SK-N-SH (cell line): ENCODE results near the gene TRPM3. TPM values are rescaled to one million over a fixed set of nuclear protein-coding genes. Genes with fewer than 3 reads are reported as not detected.
A peak's percentile ranks its signal among the peaks of the same experiment; 100 is the strongest.

Source experiments
- CTCF ChIA-PET: fragments of 300-600, 350-600 bp; formaldehyde crosslinking; extraction: SDS; loops from one replicate; lab custom pipeline; 2021; lab: Yijun Ruan, JAX
- POLR2A ChIA-PET: fragments of 350-600 bp; sonication (Branson Sonifier 250); formaldehyde crosslinking; extraction: SDS; loops from one replicate; lab custom pipeline; 2020; ENCODE audit warnings: antibody characterized with exemption, inconsistent platforms; lab: Yijun Ruan, JAX
- DNase-seq: peaks from one replicate; pipeline ENCODE4 v3.0.0; 2012
- H2AFZ ChIP-seq: fragments of 200-600 bp; sonication (generic); 2 replicates; pipeline ENCODE4 v1.8.1; 2016; ENCODE audit warnings: antibody characterized with exemption, mild to moderate bottlenecking, low read depth
- H3F3A ChIP-seq: fragments of 200-600 bp; sonication (generic); replicated peaks from 2 replicates; pipeline ENCODE3; 2016; ENCODE audit warnings: antibody characterized with exemption, mild to moderate bottlenecking; ENCODE audit not compliant: insufficient read depth
- H3K27ac ChIP-seq, 2 experiments: fragments of 200-500 bp in 1 of 2; fragments of 200-600 bp in 1 of 2; sonication (Bioruptor generic) in 1 of 2; sonication (generic), shearing (Covaris generic) in 1 of 2; 2 replicates each; pipeline versions ENCODE4 v1.5.1 to v1.6.1; 2014 to 2016; ENCODE audit warnings: low read depth in 2 of 2, inconsistent platforms in 1 of 2, low read length in 1 of 2, mild to moderate bottlenecking in 1 of 2, mixed read lengths in 1 of 2
- H3K27me3 ChIP-seq: fragments of 200-600 bp; sonication (generic), shearing (Covaris generic); 2 replicates; pipeline ENCODE4 v1.6.1; 2016; ENCODE audit warnings: mixed run types; ENCODE audit not compliant: insufficient read depth
- H3K36me3 ChIP-seq, 2 experiments: fragments of 200-500 bp in 1 of 2; fragments of 200-600 bp in 1 of 2; sonication (Bioruptor generic) in 1 of 2; sonication (generic) in 1 of 2; replicated peaks in 1 of 2; 2 replicates each; pipeline versions ENCODE3 to v1.5.1; 2014 to 2016; ENCODE audit warnings: low read length in 1 of 2, mild to moderate bottlenecking in 1 of 2; ENCODE audit not compliant: insufficient read depth in 2 of 2, control insufficient read depth in 1 of 2
- H3K4me1 ChIP-seq, 2 experiments: fragments of 200-500 bp in 1 of 2; fragments of 200-600 bp in 1 of 2; sonication (Bioruptor generic) in 1 of 2; sonication (generic), shearing (Covaris generic) in 1 of 2; 2 replicates each; pipeline versions ENCODE4 v1.5.1 to v1.6.1; 2014 to 2016; ENCODE audit warnings: low read depth in 1 of 2, low read length in 1 of 2, mixed run types in 1 of 2; ENCODE audit not compliant: insufficient read depth in 2 of 2, control insufficient read depth in 1 of 2
- H3K4me2 ChIP-seq: fragments of 200-600 bp; sonication (generic), shearing (Covaris generic); 2 replicates; pipeline ENCODE4 v1.6.1; 2017; ENCODE audit warnings: mixed run types
- H3K4me3 ChIP-seq, 2 experiments: fragments of 200-500 bp in 1 of 2; fragments of 200-600 bp in 1 of 2; sonication (Bioruptor generic) in 1 of 2; sonication (generic), shearing (Covaris generic) in 1 of 2; 2 replicates each; pipeline versions ENCODE4 v1.5.1 to v1.8.1; 2014 to 2016; ENCODE audit warnings: low read depth in 2 of 2, inconsistent platforms in 1 of 2, low read length in 1 of 2, mild to moderate bottlenecking in 1 of 2, mixed read lengths in 1 of 2, moderate library complexity in 1 of 2
- H3K79me2 ChIP-seq: fragments of 200-600 bp; sonication (generic); 2 replicates; pipeline ENCODE4 v1.8.1; 2017; ENCODE audit warnings: mild to moderate bottlenecking; ENCODE audit not compliant: insufficient read depth
- H3K9ac ChIP-seq: fragments of 200-600 bp; sonication (generic); 2 replicates; pipeline ENCODE4 v1.6.1; 2017; ENCODE audit warnings: mixed run types
- H3K9me2 ChIP-seq: fragments of 200-600 bp; sonication (generic); 2 replicates; pipeline ENCODE4 v1.6.1; 2017; ENCODE audit warnings: mixed run types
- H3K9me3 ChIP-seq: fragments of 200-600 bp; sonication (generic); 2 replicates; pipeline ENCODE4 v1.6.1; 2017; ENCODE audit warnings: mixed run types, mild to moderate bottlenecking, moderate library complexity
- H4K20me1 ChIP-seq: fragments of 200-600 bp; sonication (generic); 2 replicates; pipeline ENCODE4 v1.6.1; 2017; ENCODE audit warnings: mild to moderate bottlenecking, mixed run types; ENCODE audit not compliant: insufficient read depth
- CHD2 ChIP-seq: fragments of 150-350 bp; IDR thresholded peaks from 2 replicates; pipeline ENCODE4 v1.6.1; 2018; ENCODE audit warnings: low read length; ENCODE audit not compliant: partially characterized antibody
- FOSL2 ChIP-seq: IDR thresholded peaks from 2 replicates; pipeline ENCODE4 v1.4.0; 2012; ENCODE audit warnings: low read depth, mild to moderate bottlenecking, moderate library complexity, borderline replicate concordance
- GABPA ChIP-seq: IDR thresholded peaks from 2 replicates; pipeline ENCODE4 v1.4.0; 2012; ENCODE audit warnings: low read depth, mild to moderate bottlenecking
- GATA2 ChIP-seq: sonication (generic); formaldehyde crosslinking; IDR thresholded peaks from 2 replicates; pipeline ENCODE4 v1.5.0; 2020; ENCODE audit warnings: mild to moderate bottlenecking, missing genetic modification reagents
- JUND ChIP-seq: IDR thresholded peaks from 2 replicates; pipeline ENCODE4 v1.4.0; 2012
- MAX ChIP-seq: IDR thresholded peaks from 2 replicates; pipeline ENCODE4 v1.4.0; 2012; ENCODE audit warnings: low read depth
- MEF2A ChIP-seq: IDR thresholded peaks from 2 replicates; pipeline ENCODE4 v1.4.0; 2012; ENCODE audit warnings: low read depth, borderline replicate concordance
- NFIC ChIP-seq: IDR thresholded peaks from 2 replicates; pipeline ENCODE4 v1.4.0; 2012; ENCODE audit warnings: borderline replicate concordance
- PBX3 ChIP-seq: IDR thresholded peaks from 2 replicates; pipeline ENCODE4; 2012
- RAD21 ChIP-seq: IDR thresholded peaks from 2 replicates; pipeline ENCODE4 v1.6.1; 2012; ENCODE audit warnings: mild to moderate bottlenecking, low read length
- SIN3A ChIP-seq: IDR thresholded peaks from 2 replicates; pipeline ENCODE4 v1.6.1; 2012; ENCODE audit warnings: low read depth, mild to moderate bottlenecking, low read length, moderate library complexity, borderline replicate concordance
- SMC3 ChIP-seq: IDR thresholded peaks from 2 replicates; pipeline ENCODE4 v1.6.1; 2012; ENCODE audit warnings: low read depth, low read length, improper control_type of control experiment
- TCF12 ChIP-seq: IDR thresholded peaks from 2 replicates; pipeline ENCODE4 v1.4.0; 2012
- YY1 ChIP-seq: IDR thresholded peaks from 2 replicates; pipeline ENCODE4 v1.4.0; 2012; ENCODE audit warnings: low read depth, mild to moderate bottlenecking
- ZBTB33 ChIP-seq: IDR thresholded peaks from 2 replicates; pipeline ENCODE4 v1.4.0; 2012; ENCODE audit warnings: low read depth, borderline replicate concordance
- WGBS: methylation state at CpG from one replicate; pipeline ENCODE4 v1.1.6; 2017; ENCODE audit warnings: low lambda C conversion rate; 5-methylcytosine and 5-hydroxymethylcytosine counted together
- polyA plus RNA-seq, 3 experiments: library from polyadenylated mRNA; depleted of rRNA; stranded (reverse); fragments of >200 nt; gene quantifications; 2 replicates each; pipeline ENCODE4 v1.2.3, GENCODE V29; 2012

The TRPM3 gene
- polyA plus RNA-seq, 1 of the 3 experiments (the other 2 are of a cell fraction): not detected

GRCh38 chr9:70587201-70587600, 534.2 kb downstream of the TRPM3 start:
- CTCF ChIA-PET: interaction anchor here (2.1 kb wide), 1 partner anchor 15 kb away, joined by 7 read pairs; no protein-coding TSS in a partner anchor
- Histone ChIP-seq H3K9ac (peak overlapping the region; percentile 46; the same call in 1 of the 2 replicates), H3K4me2 (peak overlapping the region; percentile 57), H3K36me3 (no peaks in the 10 kb centered on the region), H3F3A (peaks cover 19% of the 10 kb centered on the region), H3K9me2 (no peaks in the 10 kb centered on the region), H3K27ac (peak overlapping the region; percentile 76 to 97; a peak in 3 of 4 replicates), H4K20me1 (no peaks in the 10 kb centered on the region), H3K4me1 (peaks cover 10 to 38% of the 10 kb centered on the region in 2 experiments), H3K9me3 (no peaks in the 10 kb centered on the region), H3K79me2 (no peaks in the 10 kb centered on the region), H3K27me3 (no peaks in the 10 kb centered on the region), H2AFZ (peak overlapping the region; percentile 50; the same call in 1 of the 2 replicates), H3K4me3 (no peak overlapping the region)
- no peak for DNase-seq
- 43% methylated on average over 2 of the region's 3 CpGs for WGBS
- POLR2A ChIA-PET: no interaction called here
- TF ChIP-seq NFIC: peak; percentile 43; the same call in 1 of the 2 replicates
- peak; percentile 26 for TF ChIP-seq JUND
- no peak for TF ChIP-seq ZBTB33
- 0 out of 2 replicates have a peak, but pooled peaks have one; percentile 22 for TF ChIP-seq YY1
- peak; percentile 19; the same call in 1 of the 2 replicates for TF ChIP-seq PBX3
- TF ChIP-seq SIN3A: no peak
- peak; percentile 73 for TF ChIP-seq MAX
- no peak for TF ChIP-seq CHD2
- TF ChIP-seq MEF2A: peak; percentile 86
- peak; percentile 50 for TF ChIP-seq FOSL2
- TF ChIP-seq TCF12: peak; percentile 31; the same call in 1 of the 2 replicates

- Histone ChIP-seq H2AFZ (0 out of 2 replicates have a peak overlapping the region, but pooled peaks have one; percentile 50), H3K36me3 (no peaks in the 10 kb centered on the region), H3K4me1 (peaks cover 12 to 38% of the 10 kb centered on the region in 2 experiments), H3K27me3 (no peaks in the 10 kb centered on the region), H3K9me3 (no peaks in the 10 kb centered on the region), H3F3A (peaks cover 19% of the 10 kb centered on the region), H3K9me2 (no peaks in the 10 kb centered on the region), H3K4me2 (peak overlapping the region; percentile 57; the same call in 1 of the 2 replicates), H4K20me1 (no peaks in the 10 kb centered on the region), H3K27ac (peak overlapping the region; percentile 47 to 97; a peak in 3 of 4 replicates), H3K9ac (peak overlapping the region; percentile 46; the same call in 1 of the 2 replicates), H3K79me2 (no peaks in the 10 kb centered on the region), H3K4me3 (no peak overlapping the region)
- 70% methylated on average over 4 of the region's 4 CpGs for WGBS
- POLR2A ChIA-PET: interaction anchor here (0.7 kb wide), 1 partner anchor 7 kb away, joined by 3 read pairs; no protein-coding TSS in a partner anchor
- CTCF ChIA-PET: interaction anchor here (3.0 kb wide), 1 partner anchor 16 kb away, joined by 14 read pairs; no protein-coding TSS in a partner anchor
- TF ChIP-seq GATA2 (CRISPR knock-in tag): no peak
- TF ChIP-seq GABPA: no peak
- TF ChIP-seq PBX3: no peak
- no peak for TF ChIP-seq RAD21
- no peak for TF ChIP-seq SMC3
- TF ChIP-seq FOSL2: no peak
- no peak for DNase-seq
Observed at GRCh38 chr9:70586476-70586875, 534.9 kb downstream of the TRPM3 start.
